H1 (cell line): Measurements from ENCODE around the gene ATP6V1F. TPM values are rescaled to one million over a fixed set of nuclear protein-coding genes. Genes with fewer than 3 reads are reported as not detected.

Source experiments
- CTCF ChIA-PET: fragments of 300-600 bp; sonication (Branson Sonifier 250); formaldehyde crosslinking; loops from one replicate; lab custom pipeline; 2021; ENCODE audit not compliant: partially characterized antibody; lab: Charles Lee
- POLR2A ChIA-PET: fragments of 300-600 bp; sonication (Branson Sonifier 250); formaldehyde crosslinking; loops from one replicate; lab custom pipeline; 2021; ENCODE audit warnings: inconsistent platforms; ENCODE audit not compliant: partially characterized antibody; lab: Charles Lee
- DNase-seq, 2 experiments: peaks; one replicate each; pipeline versions ENCODE4 v3.0.0 to v3.0.0-alpha.2; 2010 to 2022; ENCODE audit warnings: low spot score in 2 of 2, low read depth in 1 of 2, mixed read lengths in 1 of 2
- FAIRE-seq: peaks from 2 replicates; lab custom pipeline; 2011; peaks lifted over from hg19 to GRCh38; lab: Jason Lieb, UNC
- H2AFZ ChIP-seq: 2 replicates; pipeline ENCODE4 v1.8.1; 2012; ENCODE audit warnings: low read length, inconsistent platforms
- H2AK5ac ChIP-seq: 2 replicates; pipeline ENCODE4 v1.6.1; 2013; ENCODE audit warnings: low read depth, low read length
- H2BK120ac ChIP-seq: replicated peaks from 2 replicates; pipeline ENCODE3; 2013; ENCODE audit warnings: low read depth, low read length, inconsistent platforms
- H2BK12ac ChIP-seq: 2 replicates; pipeline ENCODE4 v1.6.1; 2013; ENCODE audit warnings: low read depth, low read length
- H2BK15ac ChIP-seq: 2 replicates; pipeline ENCODE4 v1.6.1; 2013; ENCODE audit warnings: low read length
- H2BK20ac ChIP-seq: 2 replicates; pipeline ENCODE4 v1.6.1; 2013; ENCODE audit warnings: low read length
- H2BK5ac ChIP-seq: 2 replicates; pipeline ENCODE4 v1.6.1; 2013; ENCODE audit warnings: low read depth, low read length
- H3K14ac ChIP-seq: 2 replicates; pipeline ENCODE4 v1.6.1; 2013; ENCODE audit warnings: inconsistent platforms; ENCODE audit not compliant: insufficient read length
- H3K18ac ChIP-seq: 2 replicates; pipeline ENCODE4 v1.6.1; 2013; ENCODE audit warnings: low read length; ENCODE audit errors: extremely low read depth
- H3K23ac ChIP-seq: 2 replicates; pipeline ENCODE4 v1.6.1; 2013; ENCODE audit warnings: inconsistent platforms; ENCODE audit not compliant: insufficient read length
- H3K23me2 ChIP-seq: 2 replicates; pipeline ENCODE4 v1.6.1; 2013; ENCODE audit warnings: low read depth, low read length
- H3K27ac ChIP-seq: 2 replicates; pipeline ENCODE4 v1.6.1; 2011; ENCODE audit warnings: low read depth, low read length, inconsistent platforms
- H3K27me3 ChIP-seq, 4 experiments: replicated peaks in 1 of 4; 1 replicate in 1 of 4; 2 replicates in 3 of 4; pipeline versions ENCODE4 v1.6.1 to v1.8.1; 2011 to 2013; ENCODE audit warnings: low read length in 3 of 4, mild to moderate bottlenecking in 3 of 4, inconsistent platforms in 2 of 4, mixed read lengths in 2 of 4, moderate library complexity in 1 of 4; ENCODE audit not compliant: control insufficient read depth in 3 of 4, insufficient read depth in 3 of 4; ENCODE audit errors: extremely low read depth in 1 of 4
- H3K36me3 ChIP-seq, 4 experiments: 2 replicates each; pipeline versions ENCODE4 v1.6.1 to v1.8.1; 2011 to 2013; ENCODE audit warnings: mild to moderate bottlenecking in 4 of 4, low read length in 3 of 4, moderate library complexity in 2 of 4, control low read depth in 1 of 4, inconsistent platforms in 1 of 4; ENCODE audit not compliant: insufficient read depth in 4 of 4, control insufficient read depth in 2 of 4
- H3K4ac ChIP-seq: replicated peaks from 2 replicates; pipeline ENCODE3; 2013; ENCODE audit warnings: low read length, low read depth, mixed read lengths, inconsistent platforms; ENCODE audit not compliant: insufficient read length
- H3K4me1 ChIP-seq, 4 experiments: replicated peaks in 1 of 4; 1 replicate in 1 of 4; 2 replicates in 3 of 4; pipeline versions ENCODE4 v1.6.1 to v1.8.1; 2011 to 2013; ENCODE audit warnings: low read length in 3 of 4, inconsistent platforms in 2 of 4, mixed read lengths in 1 of 4; ENCODE audit not compliant: insufficient read depth in 4 of 4, control insufficient read depth in 3 of 4
- H3K4me2 ChIP-seq, 2 experiments: 2 replicates each; pipeline versions ENCODE4 v1.6.1 to v1.8.1; 2011 to 2013; ENCODE audit warnings: low read depth in 2 of 2, low read length in 2 of 2, control low read depth in 1 of 2, inconsistent platforms in 1 of 2, mild to moderate bottlenecking in 1 of 2; ENCODE audit not compliant: insufficient read depth in 1 of 2
- H3K4me3 ChIP-seq, 4 experiments: fragments of 200-600, 300-600 bp in 1 of 4; sonication (generic), shearing (Covaris generic), sonication (Bioruptor Twin) in 1 of 4; 2 replicates each; pipeline versions ENCODE4 v1.5.1 to v1.8.1; 2011 to 2016; ENCODE audit warnings: low read length in 4 of 4, low read depth in 3 of 4, control low read depth in 2 of 4, inconsistent platforms in 2 of 4, mild to moderate bottlenecking in 2 of 4, mixed read lengths in 1 of 4, moderate library complexity in 1 of 4; ENCODE audit not compliant: insufficient read depth in 2 of 4; ENCODE audit errors: extremely low read depth in 1 of 4
- H3K56ac ChIP-seq: replicated peaks from 2 replicates; pipeline ENCODE3; 2013; ENCODE audit warnings: low read depth, mild to moderate bottlenecking, mixed read lengths, low read length, inconsistent platforms; ENCODE audit not compliant: insufficient read length
- H3K79me1 ChIP-seq: 2 replicates; pipeline ENCODE4 v1.6.1; 2013; ENCODE audit warnings: low read depth, low read length, control low read depth
- H3K79me2 ChIP-seq, 2 experiments: 2 replicates each; pipeline versions ENCODE4 v1.6.1 to v1.8.1; 2012 to 2013; ENCODE audit warnings: low read length in 2 of 2, mild to moderate bottlenecking in 2 of 2, inconsistent platforms in 1 of 2; ENCODE audit not compliant: insufficient read depth in 2 of 2, control insufficient read depth in 1 of 2
- H3K9ac ChIP-seq, 4 experiments: replicated peaks in 1 of 4; 1 replicate in 1 of 4; 2 replicates in 3 of 4; pipeline versions ENCODE4 v1.6.1 to v1.8.1; 2011 to 2013; ENCODE audit warnings: low read depth in 3 of 4, low read length in 3 of 4, control low read depth in 2 of 4, mild to moderate bottlenecking in 2 of 4, moderate library complexity in 2 of 4, inconsistent platforms in 1 of 4; ENCODE audit errors: extremely low read depth in 1 of 4
- H3K9me3 ChIP-seq, 2 experiments: 2 replicates each; pipeline versions ENCODE4 v1.6.1 to v1.8.1; 2012 to 2013; ENCODE audit warnings: mild to moderate bottlenecking in 2 of 2, moderate library complexity in 2 of 2, control low read depth in 1 of 2, inconsistent platforms in 1 of 2, low read depth in 1 of 2, low read length in 1 of 2, mixed read lengths in 1 of 2; ENCODE audit not compliant: insufficient read depth in 2 of 2
- H4K20me1 ChIP-seq, 2 experiments: replicated peaks in 1 of 2; 2 replicates each; pipeline versions ENCODE3 to v1.8.1; 2011 to 2013; ENCODE audit warnings: inconsistent platforms in 2 of 2, low read length in 2 of 2, mild to moderate bottlenecking in 1 of 2; ENCODE audit not compliant: insufficient read depth in 2 of 2, control insufficient read depth in 1 of 2
- H4K5ac ChIP-seq: 2 replicates; pipeline ENCODE4 v1.6.1; 2013; ENCODE audit warnings: low read length, low read depth, mixed read lengths, inconsistent platforms; ENCODE audit not compliant: insufficient read length
- H4K8ac ChIP-seq: 2 replicates; pipeline ENCODE4 v1.8.0; 2013; ENCODE audit warnings: mild to moderate bottlenecking, moderate library complexity, low read length, inconsistent platforms; ENCODE audit not compliant: insufficient read depth; ENCODE audit errors: extremely low read depth
- H4K91ac ChIP-seq: replicated peaks from 2 replicates; pipeline ENCODE3; 2013; ENCODE audit warnings: low read length, mixed read lengths, inconsistent platforms; ENCODE audit not compliant: insufficient read length
- CTCF ChIP-seq, 3 experiments: IDR thresholded peaks; 1 replicate in 2 of 3; 2 replicates in 1 of 3; pipeline versions ENCODE4 v1.5.1 to v1.6.1; 2011; ENCODE audit warnings: low read length in 3 of 3, mild to moderate bottlenecking in 3 of 3, inconsistent platforms in 2 of 3, low read depth in 1 of 3, moderate library complexity in 1 of 3; ENCODE audit not compliant: insufficient read depth in 1 of 3; ENCODE audit errors: control extremely low read depth in 1 of 3
- EZH2 ChIP-seq: fragments of 200-600 bp; sonication (generic); IDR thresholded peaks from 2 replicates; pipeline ENCODE4 v1.7.1; 2012; ENCODE audit warnings: low read depth, mild to moderate bottlenecking, moderate library complexity, low read length, inconsistent platforms; ENCODE audit not compliant: severe bottlenecking
- WGBS, 2 experiments: shearing (Covaris generic) in 1 of 2; methylation state at CpG; one replicate each; pipeline versions ENCODE4 v1.1.6 to v1.1.7; 2013 to 2015; ENCODE audit warnings: low lambda C conversion rate in 2 of 2, mixed read lengths in 2 of 2, inconsistent platforms in 1 of 2, low coverage in 1 of 2, missing lambda C conversion rate in 1 of 2; ENCODE audit not compliant: insufficient replicate concordance in 2 of 2, insufficient coverage in 1 of 2, insufficient read length in 1 of 2; ENCODE audit errors: extremely low coverage in 1 of 2, missing lambda C conversion rate in 1 of 2; 5-methylcytosine and 5-hydroxymethylcytosine counted together
- polyA plus RNA-seq, 7 experiments: library from polyadenylated mRNA; depleted of rRNA in 3 of 7; stranded (reverse) in 5 of 7; unstranded in 2 of 7; fragments of >200 nt in 5 of 7; fragments of 200-250 nt in 2 of 7; gene quantifications; 1 replicate in 5 of 7; 2 replicates in 1 of 7; 4 replicates in 1 of 7; pipeline versions ENCODE4 v1.2.1 to v1.2.3, GENCODE V29; 2011 to 2013; ENCODE audit warnings: missing spikeins in 2 of 7, mixed read lengths in 2 of 7
- total RNA-seq: library from RNA; stranded (reverse); fragmentation: NEBNext Ultra II Directional; extraction: Animal tissue kit (Norgen Biotek cat#: 25700); gene quantifications from 2 replicates; pipeline ENCODE4 v1.2.1, GENCODE V29; 2021

Gene ATP6V1F
- total and polyA plus RNA-seq, 2 of the 8 experiments (the other 6 are each of a cell fraction or from before 2014, with no cell fraction given), result 104 to 318 TPM

- Histone ChIP-seq H2BK20ac (no peak overlapping the region), H4K5ac (no peak overlapping the region), H2BK5ac (no peak overlapping the region), H3K4ac (peak overlapping the region; percentile 23), H3K36me3 (no peaks in the 10 kb centered on the region), H2AFZ (no peak overlapping the region), H3K9me3 (no peaks in the 10 kb centered on the region), H3K18ac (no peak overlapping the region), H3K4me1 (peaks cover 0 to 7% (median 3%) of the 10 kb centered on the region in 4 experiments; a peak in 4 of 7 replicates), H2BK12ac (0 out of 2 replicates have a peak overlapping the region, but pooled peaks have one; percentile 50), H3K27me3 (peaks cover 5 to 25% (median 20%) of the 10 kb centered on the region in 4 experiments), H3K4me3 (no peak overlapping the region), H3K23me2 (peaks cover 5% of the 10 kb centered on the region; the same call in 1 of the 2 replicates), H4K20me1 (no peaks in the 10 kb centered on the region), H3K27ac (no peak overlapping the region), H3K79me2 (no peaks in the 10 kb centered on the region), H4K8ac (peak overlapping the region; percentile 83), H2BK15ac (no peak overlapping the region), H3K14ac (no peak overlapping the region), H3K9ac (no peak overlapping the region), H2BK120ac (no peak overlapping the region), H3K23ac (no peak overlapping the region), H4K91ac (no peak overlapping the region), H2AK5ac (no peak overlapping the region), H3K79me1 (no peaks in the 10 kb centered on the region; the same call in 1 of the 2 replicates), H3K56ac (no peak overlapping the region), H3K4me2 (no peak overlapping the region)
- WGBS, 2 experiments, result 91% methylated on average over 21 of the region's 22 CpGs; no CpG with 5 or more reads in 1 of the 2 experiments
- ChIA-PET CTCF (interaction anchor here (0.6 to 7.2 kb wide), 8 partner anchors 8 to 895 kb away, joined by 3 to 68 read pairs (median 4); partner anchors contain the start of gene ATP6V1F), POLR2A (interaction anchor here (0.9 to 1.6 kb wide), 2 partner anchors 11 to 43 kb away, joined by 4 to 5 read pairs; partner anchors contain the start of gene ATP6V1F)
- FAIRE-seq (no peak), DNase-seq (no peak)
- TF ChIP-seq CTCF (IDR thresholded peaks at IDR 0.05; ENCODE audit: control extremely low read depth in 1 of 3, insufficient read depth in 1 of 3, low read depth in 1 of 3, low read length in 3 of 3), result no peak
- TF ChIP-seq EZH2, result no peak
Observed at GRCh38 chr7:128874140-128875031, 11.7 kb downstream of the ATP6V1F start.
